H9 (cell line): ENCODE data around the gene HIRIP3. TPM values are rescaled to one million over a fixed set of nuclear protein-coding genes. Genes with fewer than 3 reads are reported as not detected.

Experiments
- DNase-seq: peaks from one replicate; pipeline ENCODE4 v3.0.0-alpha.2; 2017
- H2AFZ ChIP-seq: one replicate; pipeline ENCODE4 v1.6.1; 2013; ENCODE audit warnings: mild to moderate bottlenecking, low read length, control low read depth, moderate library complexity
- H2AK5ac ChIP-seq: 2 replicates; pipeline ENCODE4 v1.6.1; 2013; ENCODE audit warnings: low read length, control low read depth, mixed read lengths; ENCODE audit not compliant: insufficient read length
- H2BK120ac ChIP-seq: one replicate; pipeline ENCODE4 v1.6.1; 2013; ENCODE audit warnings: low read depth, mild to moderate bottlenecking, low read length, control low read depth, inconsistent platforms; ENCODE audit not compliant: poor library complexity, severe bottlenecking
- H2BK12ac ChIP-seq: 2 replicates; pipeline ENCODE4 v1.6.1; 2013; ENCODE audit warnings: low read length, control low read depth, mixed read lengths, low read depth; ENCODE audit not compliant: insufficient read length
- H2BK15ac ChIP-seq: 2 replicates; pipeline ENCODE4 v1.6.1; 2013; ENCODE audit warnings: low read depth, low read length, control low read depth
- H2BK20ac ChIP-seq: one replicate; pipeline ENCODE4 v1.6.1; 2013; ENCODE audit warnings: low read depth, mild to moderate bottlenecking, low read length, control low read depth, inconsistent platforms; ENCODE audit not compliant: poor library complexity, severe bottlenecking
- H2BK5ac ChIP-seq: 2 replicates; pipeline ENCODE4 v1.6.1; 2013; ENCODE audit warnings: low read length, control low read depth, mixed read lengths; ENCODE audit not compliant: insufficient read length
- H3K14ac ChIP-seq: 2 replicates; pipeline ENCODE4 v1.6.1; 2013; ENCODE audit warnings: low read length, control low read depth; ENCODE audit not compliant: insufficient read depth
- H3K18ac ChIP-seq: 2 replicates; pipeline ENCODE4 v1.6.1; 2013; ENCODE audit warnings: low read depth, mild to moderate bottlenecking, mixed read lengths, low read length, control low read depth; ENCODE audit not compliant: insufficient read length
- H3K23ac ChIP-seq: 2 replicates; pipeline ENCODE4 v1.6.1; 2013; ENCODE audit warnings: low read length, control low read depth, mixed read lengths, low read depth; ENCODE audit not compliant: insufficient read length
- H3K23me2 ChIP-seq: 2 replicates; pipeline ENCODE4 v1.6.1; 2013; ENCODE audit warnings: low read depth, mild to moderate bottlenecking, mixed read lengths, low read length, control low read depth; ENCODE audit not compliant: insufficient read length, poor library complexity, severe bottlenecking
- H3K27ac ChIP-seq: 2 replicates; pipeline ENCODE4 v1.5.1; 2013; ENCODE audit warnings: low read length, control low read depth, mixed read lengths, low read depth; ENCODE audit not compliant: insufficient read length
- H3K27me3 ChIP-seq: 2 replicates; pipeline ENCODE4 v1.6.1; 2013; ENCODE audit warnings: low read length, control low read depth, inconsistent platforms; ENCODE audit not compliant: insufficient read depth
- H3K4ac ChIP-seq: 2 replicates; pipeline ENCODE4 v1.6.1; 2013; ENCODE audit warnings: low read depth, mild to moderate bottlenecking, control low read depth, inconsistent platforms, low read length, moderate library complexity
- H3K4me1 ChIP-seq: 2 replicates; pipeline ENCODE4 v1.6.1; 2013; ENCODE audit warnings: low read length, control low read depth, inconsistent platforms; ENCODE audit not compliant: insufficient read depth
- H3K4me2 ChIP-seq: 2 replicates; pipeline ENCODE4 v1.6.1; 2013; ENCODE audit warnings: low read length, control low read depth, mixed read lengths; ENCODE audit not compliant: insufficient read length, insufficient read depth
- H3K56ac ChIP-seq: 2 replicates; pipeline ENCODE4 v1.6.1; 2013; ENCODE audit warnings: low read depth, mild to moderate bottlenecking, mixed read lengths, low read length, control low read depth; ENCODE audit not compliant: insufficient read length
- H3K79me1 ChIP-seq: 2 replicates; pipeline ENCODE4 v1.6.1; 2013; ENCODE audit warnings: low read depth, mild to moderate bottlenecking, moderate library complexity, low read length, control low read depth, inconsistent platforms; ENCODE audit not compliant: insufficient read depth, poor library complexity, severe bottlenecking
- H3K79me2 ChIP-seq: 2 replicates; pipeline ENCODE4 v1.6.1; 2013; ENCODE audit warnings: low read length, control low read depth, inconsistent platforms; ENCODE audit not compliant: insufficient read depth
- H3K9ac ChIP-seq: 2 replicates; pipeline ENCODE4 v1.6.1; 2013; ENCODE audit warnings: low read length, control low read depth, mixed read lengths; ENCODE audit not compliant: insufficient read length; ENCODE audit errors: extremely low read depth
- H3K9me3 ChIP-seq: one replicate; pipeline ENCODE4 v1.6.1; 2013; ENCODE audit warnings: low read depth, low read length, inconsistent platforms; ENCODE audit not compliant: control insufficient read depth
- H3T11ph ChIP-seq: one replicate; pipeline ENCODE4 v1.6.1; 2013; ENCODE audit warnings: mild to moderate bottlenecking, low read length, control low read depth, inconsistent platforms
- H4K20me1 ChIP-seq: one replicate; pipeline ENCODE4 v1.6.1; 2013; ENCODE audit not compliant: control insufficient read depth, insufficient read length, insufficient read depth
- H4K5ac ChIP-seq: 2 replicates; pipeline ENCODE4 v1.6.1; 2013; ENCODE audit warnings: low read depth, mild to moderate bottlenecking, mixed read lengths, low read length, control low read depth; ENCODE audit not compliant: insufficient read length
- H4K8ac ChIP-seq: replicated peaks from 2 replicates; pipeline ENCODE4 v1.6.1; 2013; ENCODE audit warnings: low read length, control low read depth, mixed read lengths, low read depth; ENCODE audit not compliant: insufficient read length
- H4K91ac ChIP-seq: 2 replicates; pipeline ENCODE4 v1.6.1; 2013; ENCODE audit warnings: low read depth, mild to moderate bottlenecking, moderate library complexity, mixed read lengths, low read length, control low read depth; ENCODE audit not compliant: insufficient read length
- H3K27ac Mint-ChIP-seq, 3 experiments: 2 replicates in 2 of 3; 3 replicates in 1 of 3; pipeline ENCODE4 v1.8.0; 2020 to 2021; ENCODE audit warnings: mixed read lengths in 3 of 3, mild to moderate bottlenecking in 1 of 3, moderate library complexity in 1 of 3
- H3K27me3 Mint-ChIP-seq: 2 replicates; pipeline ENCODE4 v1.8.0; 2021; ENCODE audit warnings: low read depth, mild to moderate bottlenecking, moderate library complexity, mixed read lengths
- H3K36me3 Mint-ChIP-seq, 3 experiments: 2 replicates in 2 of 3; 3 replicates in 1 of 3; pipeline ENCODE4 v1.8.0; 2020 to 2021; ENCODE audit warnings: low read depth in 3 of 3, mixed read lengths in 3 of 3; ENCODE audit not compliant: insufficient read depth in 1 of 3
- H3K4me1 Mint-ChIP-seq, 2 experiments: 2 replicates each; pipeline ENCODE4 v1.8.0; 2020; ENCODE audit warnings: mixed read lengths in 2 of 2
- H3K4me3 Mint-ChIP-seq, 2 experiments: 2 replicates in 1 of 2; 3 replicates in 1 of 2; pipeline ENCODE4 v1.8.0; 2020 to 2021; ENCODE audit warnings: mild to moderate bottlenecking in 2 of 2, mixed read lengths in 2 of 2, moderate library complexity in 1 of 2
- H3K9me3 Mint-ChIP-seq, 2 experiments: 2 replicates in 1 of 2; 3 replicates in 1 of 2; pipeline ENCODE4 v1.8.0; 2020; ENCODE audit warnings: mild to moderate bottlenecking in 2 of 2, mixed read lengths in 2 of 2, moderate library complexity in 1 of 2
- CTCF ChIP-seq: fragments of 200-600 bp; sonication (generic); conservative IDR thresholded peaks from 3 replicates; pipeline ENCODE4 v1.8.0; 2021; ENCODE audit warnings: antibody characterized with exemption, mild to moderate bottlenecking
- WGBS: extraction: QIAGEN DNeasy Blood & Tissue Kit; methylation state at CpG from one replicate; pipeline ENCODE4 v1.1.7; 2013; ENCODE audit warnings: missing lambda C conversion rate, low lambda C conversion rate, mixed read lengths; ENCODE audit not compliant: insufficient read length; ENCODE audit errors: extremely low coverage; 5-methylcytosine and 5-hydroxymethylcytosine counted together
- total RNA-seq: library from RNA; stranded (reverse); gene quantifications from 2 replicates; pipeline ENCODE4 v1.2.1, GENCODE V29; 2021

The HIRIP3 gene
- total RNA-seq, 1 experiment from 2014 or later = 21.6 TPM

- Histone ChIP-seq H4K20me1 (no peaks in the 10 kb centered on the region), H3K79me2 (no peaks in the 10 kb centered on the region), H4K8ac (no peak overlapping the region), H3K79me1 (no peaks in the 10 kb centered on the region), H2BK20ac (no peak overlapping the region), H3K18ac (no peak overlapping the region), H3T11ph (no peak overlapping the region), H2AFZ (no peak overlapping the region), H2AK5ac (no peak overlapping the region), H3K4me1 (no peaks in the 10 kb centered on the region), H3K4me2 (no peak overlapping the region), H3K23me2 (no peaks in the 10 kb centered on the region), H2BK120ac (no peak overlapping the region), H3K9ac (no peak overlapping the region), H3K27me3 (no peaks in the 10 kb centered on the region), H3K14ac (no peak overlapping the region), H2BK12ac (no peak overlapping the region), H3K4ac (no peak overlapping the region), H3K9me3 (no peaks in the 10 kb centered on the region), H4K5ac (no peak overlapping the region), H2BK15ac (no peak overlapping the region), H3K23ac (no peak overlapping the region), H3K56ac (no peak overlapping the region), H4K91ac (no peak overlapping the region), H3K27ac (no peak overlapping the region), H2BK5ac (no peak overlapping the region)
- Mint-ChIP-seq H3K4me3 (no peak overlapping the region), H3K27ac (no peak overlapping the region), H3K36me3 (no peaks in the 10 kb centered on the region), H3K9me3 (no peaks in the 10 kb centered on the region), H3K27me3 (peaks cover 30% of the 10 kb centered on the region), H3K4me1 (no peaks in the 10 kb centered on the region)
- no CpG with 5 or more reads among the region's 5 CpGs for WGBS
- no peak for TF ChIP-seq CTCF
- DNase-seq = no peak
Measured at GRCh38 chr16:30040221-30040620, 44.8 kb upstream of the HIRIP3 start.
